Panc1 (cell line): ENCODE results near the gene MRPL18. TPM values are rescaled to one million over a fixed set of nuclear protein-coding genes. Genes with fewer than 3 reads are reported as not detected.

Experiments used
- ATAC-seq: fragments of 200-7000 bp; cut with Tn5 transposase; 2 replicates; pipeline ENCODE4 v1.9.1; 2020; ENCODE audit warnings: mild to moderate bottlenecking, moderate library complexity
- BruUV-seq: library from RNA; stranded (reverse); fragments of 400-500 nt; replicated peaks from 2 replicates; lab custom pipeline; 2021; lab: Mats Ljungman, UMichigan
- CTCF ChIA-PET: fragments of 300-600 bp; sonication (Branson Sonifier 250); formaldehyde crosslinking; loops from one replicate; lab custom pipeline; 2022; ENCODE audit warnings: antibody characterized with exemption; lab: Charles Lee
- POLR2A ChIA-PET: fragments of 300-600 bp; sonication (Branson Sonifier 250); formaldehyde crosslinking; loops from one replicate; lab custom pipeline; 2022; ENCODE audit warnings: antibody characterized with exemption; lab: Charles Lee
- DNase-seq: peaks from one replicate; pipeline ENCODE4 v3.0.0-alpha.2; 2010; ENCODE audit warnings: low read depth, low spot score
- H3K27ac ChIP-seq: 2 replicates; pipeline ENCODE4 v1.5.1; 2011; ENCODE audit warnings: mild to moderate bottlenecking, low read length, inconsistent platforms
- H3K27me3 ChIP-seq: fragments of 200-500 bp; sonication (Bioruptor generic); 2 replicates; pipeline ENCODE4 v1.6.0; 2014; ENCODE audit warnings: low read length, inconsistent platforms; ENCODE audit not compliant: control insufficient read depth, insufficient read depth
- H3K36me3 ChIP-seq: fragments of 200-500 bp; sonication (Bioruptor generic); 2 replicates; pipeline ENCODE4 v1.5.1; 2014; ENCODE audit warnings: inconsistent platforms, mild to moderate bottlenecking, low read length, moderate library complexity; ENCODE audit not compliant: control insufficient read depth, insufficient read depth
- H3K4me1 ChIP-seq: 2 replicates; pipeline ENCODE4 v1.5.1; 2011; ENCODE audit warnings: inconsistent platforms, mild to moderate bottlenecking, low read length, moderate library complexity; ENCODE audit not compliant: control insufficient read depth, insufficient read depth
- H3K4me3 ChIP-seq, 2 experiments: 2 replicates each; pipeline ENCODE4 v1.5.1; 2011 to 2012; ENCODE audit warnings: low read depth in 2 of 2, low read length in 2 of 2, mild to moderate bottlenecking in 2 of 2, inconsistent platforms in 1 of 2, moderate library complexity in 1 of 2
- H3K9me3 ChIP-seq: fragments of 200-500 bp; sonication (Bioruptor generic); 2 replicates; pipeline ENCODE4 v1.5.1; 2014; ENCODE audit warnings: low read depth, mild to moderate bottlenecking, inconsistent platforms, low read length, moderate library complexity; ENCODE audit not compliant: control insufficient read depth, insufficient read depth
- POLR2AphosphoS5 ChIP-seq: IDR thresholded peaks from 2 replicates; pipeline ENCODE4 v1.6.1; 2012; ENCODE audit warnings: mild to moderate bottlenecking, low read depth, low read length, moderate library complexity
- SIN3A ChIP-seq: IDR thresholded peaks from 2 replicates; pipeline ENCODE4 v1.6.1; 2012; ENCODE audit warnings: low read depth, mild to moderate bottlenecking, low read length, moderate library complexity, borderline replicate concordance; ENCODE audit not compliant: insufficient read depth
- TCF7L2 ChIP-seq: IDR thresholded peaks from 2 replicates; pipeline ENCODE4 v1.6.1; 2011; ENCODE audit warnings: mild to moderate bottlenecking, low read depth, low read length, inconsistent platforms
- in situ Hi-C: cut with HindIII; loops from 2 replicates; pipeline ENCODE4 v1.10.0; 2016; ENCODE audit warnings: low sequenced_read_pairs, low pct_unique_long_range_greater_than_20kb
- intact Hi-C: fragments of 100-400 bp; cut with micrococcal nuclease; formaldehyde crosslinking; loops from one replicate; pipeline ENCODE4 v1.10.0; 2022; ENCODE audit not compliant: unreplicated experiment
- total RNA-seq: library from RNA; stranded (reverse); gene quantifications from one replicate; pipeline ENCODE4 v1.2.1, GENCODE V29; 2021; ENCODE audit not compliant: unreplicated experiment
- TF ChIP-seq, protein P1 (sequence below), 2 experiments: IDR thresholded peaks; 2 replicates each; pipeline ENCODE4 v1.6.1; 2011 to 2012; ENCODE audit warnings: low read depth in 2 of 2, control low read depth in 1 of 2, low read length in 1 of 2, mild to moderate bottlenecking in 1 of 2, moderate library complexity in 1 of 2; ENCODE audit not compliant: insufficient read depth in 1 of 2
- TF ChIP-seq, protein P2 (sequence below): fragments of 450-650 bp; IDR thresholded peaks from 2 replicates; pipeline ENCODE4 v1.5.1; 2017; ENCODE audit warnings: mild to moderate bottlenecking

The MRPL18 gene
- total RNA-seq, 1 experiment from 2014 or later = 98.4 TPM

DNA sequence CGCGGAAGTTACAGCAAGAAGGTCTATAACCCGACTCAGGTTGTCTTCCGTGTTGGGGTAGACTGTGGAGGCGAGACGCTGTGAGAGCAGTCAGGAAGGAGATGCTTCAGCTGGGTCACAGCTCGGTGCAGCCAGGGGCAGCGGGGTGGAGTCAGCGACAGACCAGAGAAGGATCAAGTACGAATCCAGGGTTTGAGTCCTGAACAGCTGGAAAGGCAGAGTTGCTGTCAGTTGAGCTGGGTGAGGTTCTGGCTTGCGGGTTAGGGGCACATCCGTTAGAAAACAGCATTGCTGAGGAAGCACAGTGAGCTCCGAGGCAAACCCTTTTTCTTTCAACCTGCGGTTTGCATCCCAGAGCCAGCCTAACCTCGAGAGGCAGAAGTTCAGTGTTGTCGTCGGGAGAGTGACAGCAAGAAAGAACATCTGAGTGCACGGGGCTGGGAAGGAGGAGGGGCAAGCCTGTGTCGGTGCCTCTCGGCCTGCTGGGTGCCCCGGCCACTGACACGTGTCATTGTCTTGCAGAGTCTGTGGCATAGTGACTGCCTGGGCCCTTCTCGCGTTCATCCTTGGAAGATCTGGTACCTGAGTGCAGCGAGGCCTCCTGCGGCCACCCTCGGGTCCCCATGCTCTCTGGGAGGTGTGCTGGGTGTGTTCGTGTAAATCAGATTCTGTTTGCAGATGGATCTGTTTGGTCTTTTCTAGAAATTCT is 29.8 kb downstream of the MRPL18 start:
- TF ChIP-seq TCF7L2 (no peak), SIN3A (no peak), POLR2AphosphoS5 (no peak)
- TF ChIP-seq, protein P1, sequence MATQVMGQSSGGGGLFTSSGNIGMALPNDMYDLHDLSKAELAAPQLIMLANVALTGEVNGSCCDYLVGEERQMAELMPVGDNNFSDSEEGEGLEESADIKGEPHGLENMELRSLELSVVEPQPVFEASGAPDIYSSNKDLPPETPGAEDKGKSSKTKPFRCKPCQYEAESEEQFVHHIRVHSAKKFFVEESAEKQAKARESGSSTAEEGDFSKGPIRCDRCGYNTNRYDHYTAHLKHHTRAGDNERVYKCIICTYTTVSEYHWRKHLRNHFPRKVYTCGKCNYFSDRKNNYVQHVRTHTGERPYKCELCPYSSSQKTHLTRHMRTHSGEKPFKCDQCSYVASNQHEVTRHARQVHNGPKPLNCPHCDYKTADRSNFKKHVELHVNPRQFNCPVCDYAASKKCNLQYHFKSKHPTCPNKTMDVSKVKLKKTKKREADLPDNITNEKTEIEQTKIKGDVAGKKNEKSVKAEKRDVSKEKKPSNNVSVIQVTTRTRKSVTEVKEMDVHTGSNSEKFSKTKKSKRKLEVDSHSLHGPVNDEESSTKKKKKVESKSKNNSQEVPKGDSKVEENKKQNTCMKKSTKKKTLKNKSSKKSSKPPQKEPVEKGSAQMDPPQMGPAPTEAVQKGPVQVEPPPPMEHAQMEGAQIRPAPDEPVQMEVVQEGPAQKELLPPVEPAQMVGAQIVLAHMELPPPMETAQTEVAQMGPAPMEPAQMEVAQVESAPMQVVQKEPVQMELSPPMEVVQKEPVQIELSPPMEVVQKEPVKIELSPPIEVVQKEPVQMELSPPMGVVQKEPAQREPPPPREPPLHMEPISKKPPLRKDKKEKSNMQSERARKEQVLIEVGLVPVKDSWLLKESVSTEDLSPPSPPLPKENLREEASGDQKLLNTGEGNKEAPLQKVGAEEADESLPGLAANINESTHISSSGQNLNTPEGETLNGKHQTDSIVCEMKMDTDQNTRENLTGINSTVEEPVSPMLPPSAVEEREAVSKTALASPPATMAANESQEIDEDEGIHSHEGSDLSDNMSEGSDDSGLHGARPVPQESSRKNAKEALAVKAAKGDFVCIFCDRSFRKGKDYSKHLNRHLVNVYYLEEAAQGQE (IDR thresholded peaks at IDR 0.05; ENCODE audit: insufficient read depth in 1 of 2, low read depth in 2 of 2, low read length in 1 of 2) = no peak
- TF ChIP-seq, protein P2, sequence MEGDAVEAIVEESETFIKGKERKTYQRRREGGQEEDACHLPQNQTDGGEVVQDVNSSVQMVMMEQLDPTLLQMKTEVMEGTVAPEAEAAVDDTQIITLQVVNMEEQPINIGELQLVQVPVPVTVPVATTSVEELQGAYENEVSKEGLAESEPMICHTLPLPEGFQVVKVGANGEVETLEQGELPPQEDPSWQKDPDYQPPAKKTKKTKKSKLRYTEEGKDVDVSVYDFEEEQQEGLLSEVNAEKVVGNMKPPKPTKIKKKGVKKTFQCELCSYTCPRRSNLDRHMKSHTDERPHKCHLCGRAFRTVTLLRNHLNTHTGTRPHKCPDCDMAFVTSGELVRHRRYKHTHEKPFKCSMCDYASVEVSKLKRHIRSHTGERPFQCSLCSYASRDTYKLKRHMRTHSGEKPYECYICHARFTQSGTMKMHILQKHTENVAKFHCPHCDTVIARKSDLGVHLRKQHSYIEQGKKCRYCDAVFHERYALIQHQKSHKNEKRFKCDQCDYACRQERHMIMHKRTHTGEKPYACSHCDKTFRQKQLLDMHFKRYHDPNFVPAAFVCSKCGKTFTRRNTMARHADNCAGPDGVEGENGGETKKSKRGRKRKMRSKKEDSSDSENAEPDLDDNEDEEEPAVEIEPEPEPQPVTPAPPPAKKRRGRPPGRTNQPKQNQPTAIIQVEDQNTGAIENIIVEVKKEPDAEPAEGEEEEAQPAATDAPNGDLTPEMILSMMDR = no peak
- ChIA-PET POLR2A (no interaction called here), CTCF (no interaction called here)
- intact Hi-C loops = no loop called here
- Histone ChIP-seq H3K27me3 (no peaks in the 10 kb centered on the region), H3K4me3 (no peak overlapping the region), H3K9me3 (no peaks in the 10 kb centered on the region), H3K36me3 (no peaks in the 10 kb centered on the region), H3K4me1 (no peaks in the 10 kb centered on the region), H3K27ac (no peak overlapping the region)
- in situ Hi-C loops = no loop called here
- no peak for DNase-seq
- BruUV-seq = no TSS peak
- ATAC-seq = no peak

DNA sequence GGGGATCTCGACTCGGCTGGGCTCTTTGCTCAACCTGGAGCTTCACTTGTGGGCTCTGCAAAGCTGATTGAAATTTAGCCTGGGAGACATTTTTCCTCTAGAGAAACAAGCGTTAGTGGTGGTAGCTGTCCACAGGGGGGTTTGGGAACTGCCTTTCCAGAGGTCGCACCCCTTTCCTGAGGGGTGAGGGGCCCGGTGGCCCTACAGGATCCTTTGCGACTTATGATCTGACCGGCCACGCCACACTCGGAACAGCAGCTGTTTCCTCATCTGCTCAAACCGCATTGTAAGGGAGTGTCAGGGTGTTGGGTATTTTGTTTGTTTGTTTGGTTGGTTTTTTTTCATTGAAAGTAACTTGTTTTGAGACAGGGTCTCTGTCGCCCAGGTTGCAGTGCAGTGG is 30.9 kb downstream of the MRPL18 start:
- no peaks in the 10 kb centered on the region for H3K27me3 ChIP-seq
- H3K9me3 ChIP-seq = no peaks in the 10 kb centered on the region
- TF ChIP-seq, protein P2 = no peak
- CTCF ChIA-PET = no interaction called here
- in situ Hi-C loops = no loop called here
- no peak for ATAC-seq
- H3K4me1 ChIP-seq = no peaks in the 10 kb centered on the region
- POLR2A ChIA-PET = no interaction called here
- intact Hi-C loops = no loop called here
- DNase-seq = no peak
- no TSS peak for BruUV-seq
- no peak overlapping the region for H3K27ac ChIP-seq
- no peaks in the 10 kb centered on the region for H3K36me3 ChIP-seq
- no peak overlapping the region for H3K4me3 ChIP-seq
